ENCODE measurements around the gene DCHS1. TPM values are rescaled to one million over a fixed set of nuclear protein-coding genes. Genes with fewer than 3 reads are reported as not detected.

The DCHS1 gene
- total and polyA plus RNA-seq, 10 of the 15 experiments (the other 5 are each of a cell fraction or from before 2014, with no cell fraction given): 0.02 to 0.64 (median 0.18) TPM; not detected in 1

- Histone ChIP-seq H3K4me3 (no peak overlapping the region), H4K20me1 (ENCODE audit: control insufficient read depth, insufficient read depth) (no peaks in the 10 kb centered on the region), H3K4me2 (ENCODE audit: control insufficient read depth, insufficient read depth) (no peak overlapping the region), H3K79me2 (ENCODE audit: control insufficient read depth, insufficient read depth, low read length) (peaks cover 12% of the 10 kb centered on the region), H3K27me3 (replicated peaks in 1 of 2; ENCODE audit: control insufficient read depth in 2 of 2, insufficient read depth in 2 of 2, low read length in 1 of 2) (no peaks in the 10 kb centered on the region), H3K27ac (ENCODE audit: control insufficient read depth, insufficient read depth) (no peak overlapping the region), H2AFZ (ENCODE audit: control insufficient read depth, low read depth, low read length) (no peak overlapping the region), H3K36me3 (ENCODE audit: control insufficient read depth in 2 of 2, insufficient read depth in 2 of 2, low read length in 1 of 2) (no peaks in the 10 kb centered on the region; a peak in 1 of 4 replicates), H3K4me1 (ENCODE audit: control insufficient read depth, insufficient read depth, low read length) (peaks cover 5% of the 10 kb centered on the region), H3K9me3 (replicated peaks; ENCODE audit: control insufficient read depth, insufficient read depth, low read length) (no peaks in the 10 kb centered on the region), H3K9ac (ENCODE audit: control insufficient read depth, insufficient read depth, low read length) (no peak overlapping the region)
- TF ChIP-seq NRF1 (conservative IDR thresholded peaks at IDR 0.05; ENCODE audit: low read depth, low read length) (no peak), E2F4 (IDR thresholded peaks at IDR 0.05; ENCODE audit: low read depth, low read length) (no peak), HDGF (IDR thresholded peaks at IDR 0.05) (no peak), EED (IDR thresholded peaks at IDR 0.05; ENCODE audit: low read depth) (no peak), IKZF2 (IDR thresholded peaks at IDR 0.05) (no peak), HDAC2 (IDR thresholded peaks at IDR 0.05) (no peak)
- intact Hi-C loops (cut with micrococcal nuclease; ENCODE audit: unreplicated experiment): no loop called here
- RAD21 ChIA-PET (ENCODE audit: unreplicated experiment): interaction anchor here (4.3 kb wide), 1 partner anchor 17 kb away, joined by 55 read pairs; the partner anchor contains the start of genes ILK and RRP8
- no peak for FAIRE-seq
- ATAC-seq: no peak
- POLR2A ChIA-PET: interaction anchor here (0.6 to 9.1 kb wide), 3 partner anchors 11 to 107 kb away, joined by 3 to 85 read pairs (median 4); partner anchors contain the start of gene TAF10
- DNase-seq (ENCODE audit: low read depth, low spot score): no peak
- WGBS (ENCODE audit: insufficient coverage, insufficient replicate concordance, low lambda C conversion rate, missing lambda C conversion rate): 41% methylated on average over 1 of the region's 1 CpG
- SMC1A ChIA-PET (ENCODE audit: uncharacterized antibody, unreplicated experiment): interaction anchor here (0.7 to 1.4 kb wide), 4 partner anchors 16 to 86 kb away, joined by 3 to 4 read pairs (median 4); no protein-coding TSS in a partner anchor
- CTCF ChIA-PET: interaction anchor here (3.1 kb wide), 1 partner anchor 8 kb away, joined by 13 read pairs; the partner anchor contains the start of gene TAF10
- BruUV-seq (replicated peaks): no TSS peak
- in situ Hi-C loops (cut with MboI): no loop called here
Observed at GRCh38 chr11:6620636-6621035, 35.0 kb downstream of the DCHS1 start.

All from GM12878 (cell line).